AG04449 (cell line): ENCODE data around the gene DNM3.

Experiments used
- CTCF ChIA-PET: fragments of 350-600 bp; formaldehyde crosslinking; extraction: SDS; loops from one replicate; lab custom pipeline; 2021; ENCODE audit warnings: antibody characterized with exemption; lab: Yijun Ruan, JAX
- POLR2A ChIA-PET: fragments of 400-600, 350-600 bp; formaldehyde crosslinking; extraction: SDS; loops from one replicate; lab custom pipeline; 2020; ENCODE audit warnings: antibody characterized with exemption, inconsistent platforms; lab: Yijun Ruan, JAX
- DNase-seq: peaks from one replicate; pipeline ENCODE4 v3.0.0-alpha.2; 2010; ENCODE audit warnings: low read depth, low spot score
- H3K4me3 ChIP-seq: 2 replicates; pipeline ENCODE4 v1.5.1; 2011; ENCODE audit warnings: low read depth, mild to moderate bottlenecking, control low read depth, low read length
- CTCF ChIP-seq: IDR thresholded peaks from one replicate; pipeline ENCODE4 v1.5.1; 2011; ENCODE audit warnings: mild to moderate bottlenecking, moderate library complexity, low read length, control low read depth, inconsistent platforms; ENCODE audit not compliant: insufficient read depth; ENCODE audit errors: missing control alignments

Gene DNM3

GRCh38 chr1:171965777-171966176 lies 124.5 kb downstream of the DNM3 start:
- no peak for TF ChIP-seq CTCF
- ChIA-PET CTCF (interaction anchor here (0.9 to 3.3 kb wide), 7 partner anchors 11 to 167 kb away, joined by 3 to 17 read pairs (median 3); no protein-coding TSS in a partner anchor), POLR2A (no interaction called here)
- H3K4me3 ChIP-seq: no peak overlapping the region
- DNase-seq: no peak

GRCh38 chr1:171966426-171967220 lies 125.3 kb downstream of the DNM3 start:
- no peak for TF ChIP-seq CTCF
- no peak for DNase-seq
- CTCF ChIA-PET: interaction anchor here (0.9 to 3.6 kb wide), 8 partner anchors 10 to 322 kb away, joined by 3 to 17 read pairs (median 6); no protein-coding TSS in a partner anchor
- POLR2A ChIA-PET: no interaction called here
- H3K4me3 ChIP-seq: no peak overlapping the region

- no peak for DNase-seq
- CTCF ChIA-PET: interaction anchor here (1.1 to 8.7 kb wide), 3 partner anchors 15 to 325 kb away, joined by 3 to 57 read pairs (median 14); no protein-coding TSS in a partner anchor
- POLR2A ChIA-PET: no interaction called here
- H3K4me3 ChIP-seq: no peak overlapping the region
- TF ChIP-seq CTCF: no peak
These were observed 127.9 kb downstream of the DNM3 start for GRCh38 chr1:171969226-171969625.

- TF ChIP-seq CTCF: no peak
- POLR2A ChIA-PET: no interaction called here
- no peak for DNase-seq
- no peak overlapping the region for H3K4me3 ChIP-seq
- CTCF ChIA-PET: interaction anchor here (1.1 to 8.7 kb wide), 3 partner anchors 14 to 325 kb away, joined by 3 to 57 read pairs (median 14); no protein-coding TSS in a partner anchor
These were observed 128.5 kb downstream of the DNM3 start for GRCh38 chr1:171969813-171970212.

- POLR2A ChIA-PET: no interaction called here
- no peak for DNase-seq
- H3K4me3 ChIP-seq: no peak overlapping the region
- no peak for TF ChIP-seq CTCF
- CTCF ChIA-PET: interaction anchor here (8.7 kb wide), 1 partner anchor 11 kb away, joined by 57 read pairs; no protein-coding TSS in a partner anchor
These were observed 131.5 kb downstream of the DNM3 start for GRCh38 chr1:171972846-171973245.

- POLR2A ChIA-PET: no interaction called here
- DNase-seq: no peak
- H3K4me3 ChIP-seq: no peak overlapping the region
- CTCF ChIA-PET: interaction anchor here (8.7 to 18.6 kb wide), 2 partner anchors 11 to 168 kb away, joined by 57 to 835 read pairs; no protein-coding TSS in a partner anchor
- TF ChIP-seq CTCF: no peak
These were observed 132.1 kb downstream of the DNM3 start for GRCh38 chr1:171973421-171973820.
